Astrocyte (in vitro differentiated cells and primary cell): ENCODE measurements around the gene PRKACA. TPM values are rescaled to one million over a fixed set of nuclear protein-coding genes. Genes with fewer than 3 reads are reported as not detected.
A peak's percentile ranks its signal among the peaks of the same experiment; 100 is the strongest.

ENCODE experiments used
- DNase-seq: peaks from one replicate; pipeline ENCODE4 v3.0.0-alpha.2; 2010; ENCODE audit warnings: low read depth
- FAIRE-seq: peaks from 2 replicates; lab custom pipeline; 2011; peaks lifted over from hg19 to GRCh38; lab: Jason Lieb, UNC
- H2AFZ ChIP-seq: 2 replicates; pipeline ENCODE4 v1.6.0; 2012; ENCODE audit warnings: low read depth, low read length, inconsistent platforms
- H3K27ac ChIP-seq: 2 replicates; pipeline ENCODE4 v1.5.1; 2011; ENCODE audit warnings: low read depth, low read length, inconsistent platforms
- H3K27me3 ChIP-seq: 2 replicates; pipeline ENCODE4 v1.6.0; 2011; ENCODE audit warnings: low read length, inconsistent platforms; ENCODE audit not compliant: insufficient read depth
- H3K36me3 ChIP-seq: 2 replicates; pipeline ENCODE4 v1.5.1; 2011; ENCODE audit warnings: low read length, inconsistent platforms; ENCODE audit not compliant: insufficient read depth
- H3K4me1 ChIP-seq: 2 replicates; pipeline ENCODE4 v1.5.1; 2011; ENCODE audit warnings: low read length, inconsistent platforms; ENCODE audit not compliant: insufficient read depth
- H3K4me2 ChIP-seq: 2 replicates; pipeline ENCODE4 v1.6.0; 2012; ENCODE audit warnings: low read length, inconsistent platforms
- H3K4me3 ChIP-seq: 2 replicates; pipeline ENCODE4 v1.5.1; 2011; ENCODE audit warnings: low read depth, mild to moderate bottlenecking, low read length, inconsistent platforms; ENCODE audit not compliant: insufficient read depth
- H3K79me2 ChIP-seq: 2 replicates; pipeline ENCODE4 v1.6.0; 2012; ENCODE audit warnings: mild to moderate bottlenecking, low read length, inconsistent platforms; ENCODE audit not compliant: insufficient read depth
- H3K9ac ChIP-seq: 2 replicates; pipeline ENCODE4 v1.6.0; 2012; ENCODE audit warnings: mild to moderate bottlenecking, low read length, inconsistent platforms
- H3K9me3 ChIP-seq: 2 replicates; pipeline ENCODE4 v1.5.1; 2012; ENCODE audit warnings: low read depth, mild to moderate bottlenecking, low read length, inconsistent platforms; ENCODE audit not compliant: insufficient read depth
- H4K20me1 ChIP-seq: 2 replicates; pipeline ENCODE4 v1.6.0; 2012; ENCODE audit warnings: low read length, inconsistent platforms; ENCODE audit not compliant: insufficient read depth
- H3K27ac Mint-ChIP-seq: one replicate; pipeline ENCODE4 v1.8.0; 2021; ENCODE audit warnings: mild to moderate bottlenecking, mixed read lengths; ENCODE audit not compliant: unreplicated experiment
- H3K27me3 Mint-ChIP-seq: one replicate; pipeline ENCODE4 v1.8.0; 2021; ENCODE audit warnings: low read depth, mixed read lengths; ENCODE audit not compliant: unreplicated experiment
- H3K36me3 Mint-ChIP-seq: one replicate; pipeline ENCODE4 v1.8.0; 2021; ENCODE audit warnings: low read depth, mixed read lengths; ENCODE audit not compliant: unreplicated experiment
- H3K4me1 Mint-ChIP-seq: one replicate; pipeline ENCODE4 v1.8.0; 2021; ENCODE audit warnings: low read depth, mixed read lengths; ENCODE audit not compliant: unreplicated experiment
- H3K4me3 Mint-ChIP-seq: one replicate; pipeline ENCODE4 v1.8.0; 2021; ENCODE audit warnings: mild to moderate bottlenecking, moderate library complexity, mixed read lengths; ENCODE audit not compliant: unreplicated experiment
- H3K9me3 Mint-ChIP-seq: one replicate; pipeline ENCODE4 v1.8.0; 2021; ENCODE audit warnings: mild to moderate bottlenecking, mixed read lengths; ENCODE audit not compliant: unreplicated experiment
- EZH2 ChIP-seq: IDR thresholded peaks from 2 replicates; pipeline ENCODE4 v1.6.1; 2012; ENCODE audit warnings: mild to moderate bottlenecking, low read length, inconsistent platforms; ENCODE audit not compliant: insufficient read depth
- total RNA-seq: library from RNA; stranded (reverse); gene quantifications from 2 replicates; pipeline ENCODE4 v1.2.1, GENCODE V29; 2021
- TF ChIP-seq, protein P1 (sequence below): IDR thresholded peaks from 2 replicates; pipeline ENCODE4 v1.5.1; 2011; ENCODE audit warnings: low read depth, mild to moderate bottlenecking, inconsistent platforms, low read length, moderate library complexity; ENCODE audit not compliant: insufficient read depth

The PRKACA gene
- total RNA-seq, 1 donor from 2014 or later = 80.5 TPM

- DNase-seq (no peak), FAIRE-seq (no peak)
- Histone ChIP-seq H3K27ac (no peak overlapping the region), H2AFZ (no peak overlapping the region), H3K9me3 (no peaks in the 10 kb centered on the region), H3K4me3 (no peak overlapping the region), H3K4me2 (peak overlapping the region; percentile 64), H3K4me1 (peaks cover 10% of the 10 kb centered on the region), H3K36me3 (no peaks in the 10 kb centered on the region), H4K20me1 (peaks cover 31% of the 10 kb centered on the region), H3K9ac (no peak overlapping the region), H3K79me2 (peaks cover 9% of the 10 kb centered on the region), H3K27me3 (no peaks in the 10 kb centered on the region)
- TF ChIP-seq, protein P1, sequence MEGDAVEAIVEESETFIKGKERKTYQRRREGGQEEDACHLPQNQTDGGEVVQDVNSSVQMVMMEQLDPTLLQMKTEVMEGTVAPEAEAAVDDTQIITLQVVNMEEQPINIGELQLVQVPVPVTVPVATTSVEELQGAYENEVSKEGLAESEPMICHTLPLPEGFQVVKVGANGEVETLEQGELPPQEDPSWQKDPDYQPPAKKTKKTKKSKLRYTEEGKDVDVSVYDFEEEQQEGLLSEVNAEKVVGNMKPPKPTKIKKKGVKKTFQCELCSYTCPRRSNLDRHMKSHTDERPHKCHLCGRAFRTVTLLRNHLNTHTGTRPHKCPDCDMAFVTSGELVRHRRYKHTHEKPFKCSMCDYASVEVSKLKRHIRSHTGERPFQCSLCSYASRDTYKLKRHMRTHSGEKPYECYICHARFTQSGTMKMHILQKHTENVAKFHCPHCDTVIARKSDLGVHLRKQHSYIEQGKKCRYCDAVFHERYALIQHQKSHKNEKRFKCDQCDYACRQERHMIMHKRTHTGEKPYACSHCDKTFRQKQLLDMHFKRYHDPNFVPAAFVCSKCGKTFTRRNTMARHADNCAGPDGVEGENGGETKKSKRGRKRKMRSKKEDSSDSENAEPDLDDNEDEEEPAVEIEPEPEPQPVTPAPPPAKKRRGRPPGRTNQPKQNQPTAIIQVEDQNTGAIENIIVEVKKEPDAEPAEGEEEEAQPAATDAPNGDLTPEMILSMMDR = no peak
- no peak for TF ChIP-seq EZH2
- H3K4me3 Mint-ChIP-seq = no peak overlapping the region
- peaks cover 21% of the 10 kb centered on the region for H3K4me1 Mint-ChIP-seq
- H3K9me3 Mint-ChIP-seq = no peaks in the 10 kb centered on the region
- H3K36me3 Mint-ChIP-seq = peaks cover 5% of the 10 kb centered on the region
- H3K27me3 Mint-ChIP-seq = no peaks in the 10 kb centered on the region
- no peak overlapping the region for H3K27ac Mint-ChIP-seq
Observed at GRCh38 chr19:14150041-14150769, 32.6 kb upstream of the PRKACA start.

DNA sequence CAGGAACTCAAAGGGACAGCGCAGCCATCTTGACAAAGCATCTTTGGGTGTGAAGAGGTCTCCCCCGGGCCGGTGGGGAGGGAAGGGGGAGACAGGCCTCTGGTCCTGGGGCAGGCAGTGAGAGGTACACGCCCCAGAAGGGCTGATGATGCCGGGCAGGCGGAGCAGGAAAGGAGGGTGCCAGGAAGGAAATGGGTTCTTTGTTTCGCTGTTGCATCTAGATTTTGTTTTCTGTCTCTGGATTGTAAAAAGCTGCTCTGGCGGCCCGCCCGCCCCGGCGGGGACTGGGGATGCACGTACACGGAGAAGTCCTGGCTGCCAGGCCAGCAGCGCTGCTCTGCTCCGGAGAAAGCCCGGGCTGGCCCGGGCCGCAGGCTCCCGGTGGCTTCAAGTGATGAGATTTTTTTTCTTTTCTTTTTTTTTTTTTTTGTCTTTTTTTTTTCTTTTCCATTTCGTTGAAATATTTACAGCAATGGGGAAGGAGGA, 32.0 kb upstream of the PRKACA start:
- no peak overlapping the region for H3K4me3 ChIP-seq
- Mint-ChIP-seq H3K36me3 (peaks cover 5% of the 10 kb centered on the region), H3K9me3 (no peaks in the 10 kb centered on the region), H3K4me3 (no peak overlapping the region), H3K4me1 (peaks cover 22% of the 10 kb centered on the region), H3K27ac (no peak overlapping the region), H3K27me3 (no peaks in the 10 kb centered on the region)
- FAIRE-seq = no peak
- H3K27ac ChIP-seq = no peak overlapping the region
- H3K9ac ChIP-seq = peak overlapping the region; percentile 43
- H3K4me1 ChIP-seq = peaks cover 10% of the 10 kb centered on the region
- H3K4me2 ChIP-seq = peak overlapping the region; percentile 64
- peak overlapping the region; percentile 20 for H2AFZ ChIP-seq
- no peaks in the 10 kb centered on the region for H3K36me3 ChIP-seq
- DNase-seq = no peak
- peaks cover 31% of the 10 kb centered on the region for H4K20me1 ChIP-seq
- H3K27me3 ChIP-seq = no peaks in the 10 kb centered on the region
- TF ChIP-seq, protein P1 = no peak
- no peak for TF ChIP-seq EZH2
- peaks cover 9% of the 10 kb centered on the region for H3K79me2 ChIP-seq
- H3K9me3 ChIP-seq = no peaks in the 10 kb centered on the region
